Stimulated activated CD8-positive, alpha-beta memory T cell treated with anti-CD3 and anti-CD28 coated beads, Interleukin-4, amount 100 ng/mL, for 4 hours (primary cell): ENCODE data around the gene MAP2K7.
"Not testable (repeated sequence)": the region's sequence is repeated elsewhere in the genome, so short reads cannot be mapped to it uniquely, and the experiment has no call there.

Source experiments
- DNase-seq, 2 donors: peaks; one replicate each; pipeline ENCODE4 v3.0.0-alpha.2; 2020; ENCODE audit warnings: low read depth in 2 of 2, low spot score in 1 of 2

Gene MAP2K7

GRCh38 chr19:7961082-7961481, 57.4 kb downstream of the MAP2K7 start:
- DNase-seq, result not testable (repeated sequence)

GRCh38 chr19:7961920-7962626, 58.4 kb downstream of the MAP2K7 start:
- no peak for DNase-seq

- DNase-seq, result no peak
These were observed 59.1 kb downstream of the MAP2K7 start for GRCh38 chr19:7962644-7963268.

- DNase-seq, result no peak
These were observed 59.9 kb downstream of the MAP2K7 start for GRCh38 chr19:7963566-7963965.
